DOHH2 (cell line): Measurements from ENCODE around the gene NEK2.

Experiments used
- H3F3A ChIP-seq: fragments of 200-600 bp; sonication (generic), shearing (Covaris generic); 2 replicates; pipeline ENCODE4 v1.6.0; 2016; ENCODE audit warnings: antibody characterized with exemption, mild to moderate bottlenecking; ENCODE audit not compliant: control insufficient read depth, insufficient read depth
- H3K27ac ChIP-seq: fragments of 200-600 bp; sonication (generic); 2 replicates; pipeline ENCODE4 v1.5.1; 2014; ENCODE audit warnings: low read depth, mild to moderate bottlenecking, low read length, moderate library complexity
- H3K27me3 ChIP-seq: fragments of 200-600 bp; sonication (generic); 2 replicates; pipeline ENCODE4 v1.6.1; 2014; ENCODE audit warnings: mild to moderate bottlenecking, low read length, mixed read lengths; ENCODE audit not compliant: control insufficient read depth
- H3K36me3 ChIP-seq: fragments of 200-600 bp; sonication (generic); 2 replicates; pipeline ENCODE4 v1.6.1; 2014; ENCODE audit warnings: mild to moderate bottlenecking, low read length, moderate library complexity, mixed read lengths; ENCODE audit not compliant: control insufficient read depth
- H3K4me1 ChIP-seq: fragments of 200-600 bp; sonication (generic); 2 replicates; pipeline ENCODE4 v1.6.1; 2014; ENCODE audit warnings: mild to moderate bottlenecking, low read length, mixed read lengths; ENCODE audit not compliant: control insufficient read depth
- H3K4me2 ChIP-seq: fragments of 200-600 bp; sonication (generic); 2 replicates; pipeline ENCODE4 v1.6.0; 2014; ENCODE audit warnings: mild to moderate bottlenecking, low read length, moderate library complexity
- H3K4me3 ChIP-seq: fragments of 200-600 bp; sonication (generic); 2 replicates; pipeline ENCODE4 v1.5.1; 2014; ENCODE audit warnings: mild to moderate bottlenecking, low read length, mixed read lengths
- H3K79me2 ChIP-seq: fragments of 200-600 bp; sonication (generic); 2 replicates; pipeline ENCODE4 v1.6.1; 2014; ENCODE audit warnings: mild to moderate bottlenecking, low read length, mixed read lengths; ENCODE audit not compliant: control insufficient read depth
- H3K9me2 ChIP-seq: fragments of 200-600 bp; sonication (generic); replicated peaks from 2 replicates; pipeline ENCODE4 v1.6.1; 2014; ENCODE audit warnings: mild to moderate bottlenecking, low read length, mixed read lengths; ENCODE audit not compliant: control insufficient read depth
- H3K9me3 ChIP-seq: fragments of 200-600 bp; sonication (generic); 2 replicates; pipeline ENCODE4 v1.6.1; 2014; ENCODE audit warnings: antibody characterized with exemption, low read length, mixed read lengths; ENCODE audit not compliant: control insufficient read depth, insufficient read depth
- H4K20me1 ChIP-seq: fragments of 200-600 bp; sonication (generic); 2 replicates; pipeline ENCODE4 v1.6.0; 2014; ENCODE audit warnings: low read depth, mild to moderate bottlenecking, antibody characterized with exemption, low read length, moderate library complexity; ENCODE audit not compliant: control insufficient read depth, insufficient read depth
- CTCF ChIP-seq: fragments of 200-600 bp; sonication (generic); IDR thresholded peaks from one replicate; pipeline ENCODE4 v1.5.1; 2014; ENCODE audit warnings: antibody characterized with exemption, mild to moderate bottlenecking, low read depth, low read length; ENCODE audit not compliant: poor library complexity, severe bottlenecking
- EZH2phosphoT487 ChIP-seq: fragments of 200-600 bp; sonication (generic); IDR thresholded peaks from 2 replicates; pipeline ENCODE4 v1.6.1; 2017; ENCODE audit warnings: borderline replicate concordance, mild to moderate bottlenecking, antibody characterized with exemption, low read length, moderate library complexity, mixed read lengths

The NEK2 gene

GRCh38 chr1:211625040-211625439 lies 50.4 kb downstream of the NEK2 start:
- H3K79me2 ChIP-seq, result no peaks in the 10 kb centered on the region
- no peaks in the 10 kb centered on the region for H3K9me3 ChIP-seq
- H4K20me1 ChIP-seq, result no peaks in the 10 kb centered on the region
- H3K4me2 ChIP-seq, result no peak overlapping the region
- H3K36me3 ChIP-seq, result no peaks in the 10 kb centered on the region
- no peak overlapping the region for H3K4me3 ChIP-seq
- TF ChIP-seq CTCF, result no peak
- TF ChIP-seq EZH2phosphoT487, result no peak
- no peaks in the 10 kb centered on the region for H3F3A ChIP-seq
- no peaks in the 10 kb centered on the region for H3K27me3 ChIP-seq
- H3K9me2 ChIP-seq, result no peaks in the 10 kb centered on the region
- no peaks in the 10 kb centered on the region for H3K4me1 ChIP-seq
- H3K27ac ChIP-seq, result no peak overlapping the region

- Histone ChIP-seq H3K4me2 (no peak overlapping the region), H4K20me1 (no peaks in the 10 kb centered on the region), H3K9me2 (no peaks in the 10 kb centered on the region), H3K27me3 (no peaks in the 10 kb centered on the region), H3F3A (no peaks in the 10 kb centered on the region), H3K9me3 (no peaks in the 10 kb centered on the region), H3K36me3 (no peaks in the 10 kb centered on the region), H3K27ac (no peak overlapping the region), H3K79me2 (no peaks in the 10 kb centered on the region), H3K4me3 (no peak overlapping the region), H3K4me1 (no peaks in the 10 kb centered on the region)
- TF ChIP-seq CTCF, result no peak
- no peak for TF ChIP-seq EZH2phosphoT487
These were observed 51.9 kb downstream of the NEK2 start for GRCh38 chr1:211623515-211623914.

GRCh38 chr1:211621447-211622198 lies 53.8 kb downstream of the NEK2 start:
- Histone ChIP-seq H3F3A (no peaks in the 10 kb centered on the region), H3K27me3 (no peaks in the 10 kb centered on the region), H3K9me3 (no peaks in the 10 kb centered on the region), H3K4me1 (no peaks in the 10 kb centered on the region), H3K36me3 (no peaks in the 10 kb centered on the region), H4K20me1 (no peaks in the 10 kb centered on the region), H3K9me2 (no peaks in the 10 kb centered on the region), H3K4me2 (no peak overlapping the region), H3K4me3 (no peak overlapping the region), H3K27ac (no peak overlapping the region), H3K79me2 (no peaks in the 10 kb centered on the region)
- TF ChIP-seq EZH2phosphoT487, result no peak
- TF ChIP-seq CTCF, result no peak

GRCh38 chr1:211620097-211620496 lies 55.3 kb downstream of the NEK2 start:
- H3F3A ChIP-seq, result no peaks in the 10 kb centered on the region
- no peaks in the 10 kb centered on the region for H3K27me3 ChIP-seq
- H3K4me1 ChIP-seq, result no peaks in the 10 kb centered on the region
- H3K9me2 ChIP-seq, result no peaks in the 10 kb centered on the region
- no peaks in the 10 kb centered on the region for H4K20me1 ChIP-seq
- no peak for TF ChIP-seq EZH2phosphoT487
- TF ChIP-seq CTCF, result no peak
- no peak overlapping the region for H3K4me2 ChIP-seq
- no peak overlapping the region for H3K27ac ChIP-seq
- H3K4me3 ChIP-seq, result no peak overlapping the region
- H3K36me3 ChIP-seq, result no peaks in the 10 kb centered on the region
- no peaks in the 10 kb centered on the region for H3K9me3 ChIP-seq
- no peaks in the 10 kb centered on the region for H3K79me2 ChIP-seq
